HEK293T (cell line): ENCODE data around the gene YY1.

Source experiments
- CTCF ChIA-PET: fragments of 350-600 bp; formaldehyde crosslinking; extraction: SDS; loops from one replicate; lab custom pipeline; 2021; ENCODE audit warnings: antibody characterized with exemption, inconsistent platforms; lab: Yijun Ruan, JAX
- POLR2A ChIA-PET: fragments of 350-600 bp; formaldehyde crosslinking; extraction: SDS; loops from one replicate; lab custom pipeline; 2020; ENCODE audit warnings: antibody characterized with exemption, inconsistent platforms; lab: Yijun Ruan, JAX
- DNase-seq: peaks from one replicate; pipeline ENCODE4 v3.0.0; 2012; ENCODE audit warnings: mixed read lengths; ENCODE audit errors: extremely low spot score
- ARNT ChIP-seq: fragments of 450-650 bp; IDR thresholded peaks from 2 replicates; pipeline ENCODE4 v1.6.1; 2017; ENCODE audit warnings: mild to moderate bottlenecking
- BHLHE40 ChIP-seq: fragments of 450-650 bp; IDR thresholded peaks from 2 replicates; pipeline ENCODE4 v1.6.1; 2016; ENCODE audit warnings: mild to moderate bottlenecking, moderate library complexity, borderline replicate concordance
- CTBP1 ChIP-seq: fragments of 450-650 bp; IDR thresholded peaks from 2 replicates; pipeline ENCODE4 v1.6.1; 2016; ENCODE audit warnings: borderline replicate concordance
- ELF4 ChIP-seq: fragments of 450-650 bp; IDR thresholded peaks from 2 replicates; pipeline ENCODE4 v1.6.1; 2017; ENCODE audit warnings: antibody characterized with exemption
- FOXA1 ChIP-seq: fragments of 450-650 bp; IDR thresholded peaks from 2 replicates; pipeline ENCODE4 v1.6.1; 2016; ENCODE audit warnings: mild to moderate bottlenecking
- FOXK2 ChIP-seq: fragments of 450-650 bp; IDR thresholded peaks from 2 replicates; pipeline ENCODE4 v1.6.1; 2016; ENCODE audit warnings: mild to moderate bottlenecking
- FOXM1 ChIP-seq: fragments of 450-650 bp; IDR thresholded peaks from 2 replicates; pipeline ENCODE4 v1.6.1; 2017; ENCODE audit warnings: mild to moderate bottlenecking, borderline replicate concordance
- HDGF ChIP-seq: fragments of 450-650 bp; IDR thresholded peaks from 2 replicates; pipeline ENCODE4 v1.6.1; 2017; ENCODE audit warnings: antibody characterized with exemption, borderline replicate concordance
- L3MBTL2 ChIP-seq: fragments of 450-650 bp; conservative IDR thresholded peaks from 2 replicates; pipeline ENCODE4 v1.6.1; 2016; ENCODE audit warnings: mild to moderate bottlenecking
- LEF1 ChIP-seq: fragments of 450-650 bp; IDR thresholded peaks from 2 replicates; pipeline ENCODE4 v1.6.1; 2017; ENCODE audit warnings: mild to moderate bottlenecking, borderline replicate concordance
- NFRKB ChIP-seq: fragments of 450-650 bp; IDR thresholded peaks from 2 replicates; pipeline ENCODE4 v1.6.1; 2016; ENCODE audit warnings: mild to moderate bottlenecking, moderate library complexity
- SP1 ChIP-seq: fragments of 450-650 bp; IDR thresholded peaks from 2 replicates; pipeline ENCODE4 v1.6.1; 2017
- SUZ12 ChIP-seq: fragments of 450-650 bp; IDR thresholded peaks from 2 replicates; pipeline ENCODE4 v1.6.1; 2016; ENCODE audit warnings: mild to moderate bottlenecking
- TARDBP ChIP-seq: fragments of 450-650 bp; IDR thresholded peaks from 2 replicates; pipeline ENCODE4 v1.6.1; 2016
- ZNF384 ChIP-seq: fragments of 450-650 bp; IDR thresholded peaks from 2 replicates; pipeline ENCODE4 v1.6.1; 2016
- TF ChIP-seq, protein P1 (sequence below): fragments of 450-650 bp; IDR thresholded peaks from 2 replicates; pipeline ENCODE4 v1.6.1; 2016

Gene YY1

DNA sequence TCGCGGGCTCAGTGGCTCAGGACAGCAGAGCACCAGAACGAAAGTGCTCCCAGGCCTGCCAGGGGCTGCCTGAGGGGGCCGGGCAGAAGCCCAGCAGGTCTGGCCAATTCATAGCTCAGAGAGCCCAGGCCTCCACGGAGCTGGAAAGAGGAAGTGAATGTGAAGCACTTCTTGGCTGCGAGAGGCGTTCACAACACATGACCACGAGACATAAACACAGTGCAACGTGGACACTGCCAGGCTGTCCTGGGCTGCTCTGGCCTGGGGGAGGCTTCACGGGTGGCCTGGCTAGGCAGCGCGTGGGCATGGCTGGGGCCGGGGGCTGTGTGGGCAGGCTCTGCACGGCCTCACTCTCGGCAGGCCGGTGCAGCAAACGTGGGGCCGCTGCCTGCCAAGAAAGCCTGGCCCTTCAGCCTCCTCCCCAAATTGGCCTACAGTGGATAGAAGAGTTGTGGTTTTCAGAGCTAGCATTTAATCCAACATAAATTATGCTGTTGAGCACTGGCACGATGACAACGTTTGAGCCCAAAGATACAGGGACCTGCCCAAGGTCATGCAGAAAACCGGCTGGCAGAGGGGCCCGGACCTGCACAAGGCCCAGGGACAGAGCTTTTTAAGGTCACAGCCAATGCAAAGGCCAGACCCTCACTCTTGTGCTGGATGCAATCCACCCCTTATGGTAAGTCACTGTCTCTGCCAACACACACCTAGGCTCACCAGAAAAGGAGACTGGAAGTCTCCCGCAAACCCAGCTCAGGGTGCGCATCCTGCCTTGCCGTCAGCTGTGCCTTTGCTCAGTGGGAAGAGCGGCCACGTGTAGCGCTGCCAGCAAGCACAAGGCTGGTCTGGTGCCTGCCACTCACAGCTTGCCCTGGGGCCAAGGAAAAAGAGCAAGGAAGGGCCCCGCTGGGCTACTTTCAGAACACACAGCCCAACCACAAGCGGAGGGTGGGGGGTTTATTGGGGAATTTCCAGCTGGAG lies 58.7 kb downstream of the YY1 start:
- POLR2A ChIA-PET, result interaction anchor here (1.5 kb wide), 1 partner anchor 80 kb away, joined by 3 read pairs; no protein-coding TSS in a partner anchor
- CTCF ChIA-PET, result no interaction called here
- TF ChIP-seq, protein P1, sequence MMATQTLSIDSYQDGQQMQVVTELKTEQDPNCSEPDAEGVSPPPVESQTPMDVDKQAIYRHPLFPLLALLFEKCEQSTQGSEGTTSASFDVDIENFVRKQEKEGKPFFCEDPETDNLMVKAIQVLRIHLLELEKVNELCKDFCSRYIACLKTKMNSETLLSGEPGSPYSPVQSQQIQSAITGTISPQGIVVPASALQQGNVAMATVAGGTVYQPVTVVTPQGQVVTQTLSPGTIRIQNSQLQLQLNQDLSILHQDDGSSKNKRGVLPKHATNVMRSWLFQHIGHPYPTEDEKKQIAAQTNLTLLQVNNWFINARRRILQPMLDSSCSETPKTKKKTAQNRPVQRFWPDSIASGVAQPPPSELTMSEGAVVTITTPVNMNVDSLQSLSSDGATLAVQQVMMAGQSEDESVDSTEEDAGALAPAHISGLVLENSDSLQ, result peak; percentile 33; the same call in 1 of the 2 replicates
- TF ChIP-seq NFRKB, result no peak
- no peak for DNase-seq

- ChIA-PET CTCF (no interaction called here), POLR2A (interaction anchor here (1.5 kb wide), 1 partner anchor 79 kb away, joined by 3 read pairs; no protein-coding TSS in a partner anchor)
- DNase-seq, result no peak
- no peak for TF ChIP-seq L3MBTL2
- TF ChIP-seq ELF4, result no peak
- TF ChIP-seq CTBP1, result no peak
- no peak for TF ChIP-seq SP1
- TF ChIP-seq ARNT, result no peak
- no peak for TF ChIP-seq SUZ12
- no peak for TF ChIP-seq HDGF
- TF ChIP-seq LEF1, result no peak
- TF ChIP-seq TARDBP, result no peak
- no peak for TF ChIP-seq FOXA1
- TF ChIP-seq ZNF384, result no peak
- no peak for TF ChIP-seq BHLHE40
- TF ChIP-seq, protein P1, result no peak
- TF ChIP-seq FOXM1, result no peak
Measured at GRCh38 chr14:100298551-100299237, 59.8 kb downstream of the YY1 start.

DNA sequence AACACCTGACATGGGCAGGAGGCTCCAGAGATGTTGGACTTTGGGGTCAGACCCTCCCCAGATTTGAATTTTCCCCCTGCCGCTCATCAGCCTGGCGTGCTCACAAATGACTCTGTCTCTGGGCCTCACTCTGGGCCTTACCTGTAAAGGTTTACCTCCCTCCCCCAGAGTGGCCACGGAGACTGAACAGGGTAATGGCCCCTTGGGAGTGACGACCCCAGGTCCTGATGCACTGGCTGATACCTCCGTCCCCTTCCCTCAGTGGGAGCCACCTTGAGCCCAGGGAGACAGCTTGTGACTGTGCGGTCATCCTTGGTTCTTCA lies 60.3 kb downstream of the YY1 start:
- CTCF ChIA-PET, result no interaction called here
- TF ChIP-seq L3MBTL2, result no peak
- no peak for TF ChIP-seq TARDBP
- TF ChIP-seq ARNT, result no peak
- TF ChIP-seq NFRKB, result no peak
- TF ChIP-seq HDGF, result no peak
- no peak for TF ChIP-seq FOXA1
- TF ChIP-seq SUZ12, result no peak
- TF ChIP-seq ZNF384, result no peak
- TF ChIP-seq BHLHE40, result no peak
- TF ChIP-seq LEF1, result no peak
- no peak for DNase-seq
- POLR2A ChIA-PET, result interaction anchor here (1.5 kb wide), 1 partner anchor 78 kb away, joined by 3 read pairs; no protein-coding TSS in a partner anchor

DNA sequence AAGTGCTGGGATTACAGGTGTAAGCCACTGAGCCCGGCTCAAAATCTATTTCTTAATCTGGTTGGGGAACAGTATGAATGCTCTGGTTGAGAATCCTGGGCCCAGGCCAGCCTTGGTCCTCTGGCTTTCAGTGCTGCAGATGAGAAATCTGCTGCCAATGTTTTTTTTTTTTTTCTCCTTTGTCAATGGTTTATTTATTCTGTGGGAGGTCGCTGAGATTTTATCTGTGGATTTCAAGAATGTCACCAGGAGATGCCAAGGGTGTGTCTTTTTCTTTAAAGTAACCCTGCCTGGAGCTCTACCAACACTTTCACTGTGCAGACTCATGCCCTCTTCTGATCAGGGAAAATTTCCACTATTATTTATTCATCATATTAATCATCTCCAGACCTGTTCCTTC lies 63.7 kb downstream of the YY1 start:
- no peak for DNase-seq
- CTCF ChIA-PET, result interaction anchor here (1.0 to 1.4 kb wide), 3 partner anchors 10 to 18 kb away, joined by 3 to 4 read pairs (median 4); no protein-coding TSS in a partner anchor
- POLR2A ChIA-PET, result no interaction called here

GRCh38 chr14:100303179-100303578 lies 64.2 kb downstream of the YY1 start:
- POLR2A ChIA-PET, result interaction anchor here (0.6 kb wide), 1 partner anchor 72 kb away, joined by 3 read pairs; no protein-coding TSS in a partner anchor
- CTCF ChIA-PET, result interaction anchor here (1.0 to 1.4 kb wide), 4 partner anchors 10 to 62 kb away, joined by 3 to 4 read pairs (median 4); no protein-coding TSS in a partner anchor
- TF ChIP-seq FOXM1 (no peak), NFRKB (no peak), FOXA1 (no peak), ARNT (no peak), LEF1 (no peak), FOXK2 (no peak), SP1 (no peak), TARDBP (no peak), HDGF (no peak), BHLHE40 (no peak), ZNF384 (no peak), SUZ12 (no peak), ELF4 (no peak), CTBP1 (no peak), L3MBTL2 (no peak)
- TF ChIP-seq, protein P1, result no peak
- peak; percentile 38 for DNase-seq

More for the DNA sequence above, 63.7 kb downstream of the YY1 start:
- TF ChIP-seq LEF1 (no peak), ARNT (no peak), L3MBTL2 (no peak), SUZ12 (no peak), SP1 (no peak), FOXM1 (no peak), HDGF (no peak), FOXA1 (no peak), BHLHE40 (no peak), CTBP1 (no peak), TARDBP (no peak), ELF4 (no peak), FOXK2 (no peak)
- TF ChIP-seq, protein P1, result no peak
